Left colon (tissue), 2 donors: ENCODE measurements around the gene GLUL. TPM values are rescaled to one million over a fixed set of nuclear protein-coding genes. Genes with fewer than 3 reads are reported as not detected.

Experiments
- ATAC-seq: fragments of 200-7000 bp; cut with Tn5 transposase; one replicate; pipeline ENCODE4 v1.9.1; 2020; ENCODE audit warnings: mild to moderate bottlenecking, moderate library complexity
- DNase-seq, 2 donors: peaks; one replicate each; pipeline ENCODE4 v3.0.0-alpha.2; 2020
- intact Hi-C, 2 donors: fragments of 100-400 bp; cut with DNase I in 1 of 2; cut with micrococcal nuclease in 1 of 2; formaldehyde crosslinking; loops; one replicate each; pipeline versions ENCODE4 v1.11.2 to v1.14.0; 2022; cut with DNase I, micrococcal nuclease
- total RNA-seq, 2 donors: library from RNA; stranded (reverse); fragmentation: NEBNext Ultra II Directional; extraction: Animal tissue kit (Norgen Biotek cat#: 25700); gene quantifications; one replicate each; pipeline ENCODE4 v1.2.1, GENCODE V29; 2021
- donor health status: DM: no; HTN: no; CAD: no.
- donor health status: DM: yes; HTN: yes; CAD: no.

Gene GLUL
- total RNA-seq, 2 donors from 2014 or later: 436 to 776 TPM

GRCh38 chr1:182397653-182398393 is 6.2 kb upstream of the GLUL start:
- ATAC-seq: peak; percentile 34
- intact Hi-C loops: loop anchor here (2.0 to 10.0 kb wide), 3 partner anchors 256 to 313 kb away; no protein-coding TSS in a partner anchor

GRCh38 chr1:182395906-182396305 is 4.3 kb upstream of the GLUL start:
- DNase-seq (no peak), ATAC-seq (no peak)
- intact Hi-C loops: loop anchor here (2.0 to 10.0 kb wide), 3 partner anchors 254 to 311 kb away; no protein-coding TSS in a partner anchor

More at GRCh38 chr1:182397653-182398393, 6.2 kb upstream of the GLUL start:
- DNase-seq: no peak

GRCh38 chr1:182394055-182394775 is 2.6 kb upstream of the GLUL start:
- ATAC-seq (no peak), DNase-seq (no peak)
- intact Hi-C loops: loop anchor here in 1 of 2 donors (10.0 kb wide), 1 partner anchor 309 kb away; no protein-coding TSS in a partner anchor

- peak; percentile 44 to 68 for DNase-seq
- intact Hi-C loops: loop anchor here in 1 of 2 donors (10.0 kb wide), 1 partner anchor 308 kb away; no protein-coding TSS in a partner anchor
- peak; percentile 40 for ATAC-seq
Measured at GRCh38 chr1:182392050-182393028, 749 bp upstream of the GLUL start.

GRCh38 chr1:182391028-182391361 is 595 bp downstream of the GLUL start:
- ATAC-seq (peak; percentile 2), DNase-seq (no peak)
- intact Hi-C loops: loop anchor here in 1 of 2 donors (10.0 kb wide), 1 partner anchor 306 kb away; no protein-coding TSS in a partner anchor

GRCh38 chr1:182389619-182390047 is 2.0 kb downstream of the GLUL start:
- DNase-seq (peak in 1 of 2 donors; percentile 20), ATAC-seq (no peak)
- intact Hi-C loops: loop anchor here in 1 of 2 donors (10.0 kb wide), 1 partner anchor 305 kb away; no protein-coding TSS in a partner anchor

- DNase-seq (no peak), ATAC-seq (no peak)
- intact Hi-C loops: no loop called here
Measured at GRCh38 chr1:182388392-182389134, 3.0 kb downstream of the GLUL start.

- no peak for DNase-seq
- no peak for ATAC-seq
Measured at GRCh38 chr1:182387566-182387965, 4.0 kb downstream of the GLUL start.

GRCh38 chr1:182386980-182387379 is 4.6 kb downstream of the GLUL start:
- DNase-seq (no peak), ATAC-seq (no peak)
- intact Hi-C loops: no loop called here

More at GRCh38 chr1:182387566-182387965, 4.0 kb downstream of the GLUL start:
- intact Hi-C loops: no loop called here

GRCh38 chr1:182385885-182386853 is 5.4 kb downstream of the GLUL start:
- no peak for DNase-seq
- no peak for ATAC-seq
- intact Hi-C loops: no loop called here

GRCh38 chr1:182384387-182384960 is 7.1 kb downstream of the GLUL start:
- ATAC-seq (no peak), DNase-seq (no peak)
- intact Hi-C loops: no loop called here

GRCh38 chr1:182383934-182384333 is 7.7 kb downstream of the GLUL start:
- intact Hi-C loops: no loop called here
- DNase-seq (no peak), ATAC-seq (no peak)

- intact Hi-C loops: no loop called here
- no peak for ATAC-seq
- no peak for DNase-seq
Measured at GRCh38 chr1:182383037-182383661, 8.4 kb downstream of the GLUL start.

- no peak for DNase-seq
- intact Hi-C loops: no loop called here
- ATAC-seq: peak; percentile 5
Measured at GRCh38 chr1:182381962-182382819, 9.4 kb downstream of the GLUL start.

GRCh38 chr1:182380199-182380598 is 11.4 kb downstream of the GLUL start:
- ATAC-seq (no peak), DNase-seq (no peak)
- intact Hi-C loops: no loop called here
